ENCODE data around the gene NMNAT1. TPM values are rescaled to one million over a fixed set of nuclear protein-coding genes. Genes with fewer than 3 reads are reported as not detected.

The NMNAT1 gene
- total and polyA plus RNA-seq, 11 donors = 11.0 to 24.2 (median 16.8) TPM

- TF ChIP-seq POLR2A (IDR thresholded peaks at IDR 0.05) (no peak), CTCF (IDR thresholded peaks at IDR 0.05) (no peak)
- peak overlapping the region in 9 of 12 donors; percentile 30 to 51 (median 43) for H3K4me3 ChIP-seq
- no peaks in the 10 kb centered on the region for H3K36me3 ChIP-seq
- DNase-seq (peak; percentile 57 to 85 (median 80)), ATAC-seq (peak; percentile 83 to 90 (median 86))
- H3K4me1 ChIP-seq = peaks cover 0 to 70% (median 43%) of the 10 kb centered on the region in 12 donors
- intact Hi-C loops (cut with DNase I) = no loop called here
- H3K9me3 ChIP-seq = no peaks in the 10 kb centered on the region
- peak overlapping the region; percentile 83 to 96 (median 89) for H3K27ac ChIP-seq
- H3K27me3 ChIP-seq = no peaks in the 10 kb centered on the region
- WGBS, 4 donors = 34 to 44% (median 39%) methylated on average over 9 of the region's 9 CpGs
Measured at GRCh38 chr1:9901148-9902059, 41.9 kb upstream of the NMNAT1 start.

GRCh38 chr1:9902060-9902452, 41.2 kb upstream of the NMNAT1 start:
- Histone ChIP-seq H3K27ac (peak overlapping the region; percentile 83 to 96 (median 89)), H3K9me3 (no peaks in the 10 kb centered on the region), H3K27me3 (no peaks in the 10 kb centered on the region), H3K36me3 (no peaks in the 10 kb centered on the region), H3K4me3 (peak overlapping the region in 1 of 12 donors; percentile 0), H3K4me1 (peaks cover 0 to 73% (median 44%) of the 10 kb centered on the region in 12 donors)
- DNase-seq (peak in 1 of 5 donors; percentile 54), ATAC-seq (peak in 3 of 4 donors; percentile 5 to 10 (median 6))
- WGBS, 4 donors = 25 to 37% (median 28%) methylated on average over 6 of the region's 6 CpGs
- TF ChIP-seq CTCF (IDR thresholded peaks at IDR 0.05) (no peak), POLR2A (IDR thresholded peaks at IDR 0.05) (no peak)
- intact Hi-C loops (cut with DNase I) = no loop called here

- intact Hi-C loops (cut with DNase I) = no loop called here
- H3K9me3 ChIP-seq = no peaks in the 10 kb centered on the region
- DNase-seq = no peak
- peaks cover 0 to 85% (median 53%) of the 10 kb centered on the region in 12 donors for H3K4me1 ChIP-seq
- H3K27ac ChIP-seq = peak overlapping the region in 10 of 12 donors; percentile 83 to 96 (median 90)
- H3K27me3 ChIP-seq = no peaks in the 10 kb centered on the region
- no peaks in the 10 kb centered on the region for H3K36me3 ChIP-seq
- no peak for ATAC-seq
- no peak overlapping the region for H3K4me3 ChIP-seq
- TF ChIP-seq POLR2A (IDR thresholded peaks at IDR 0.05) (no peak), CTCF (IDR thresholded peaks at IDR 0.05) (no peak)
- 80 to 82% (median 80%) methylated on average over 9 of the region's 9 CpGs for WGBS, 4 donors
Measured at GRCh38 chr1:9903801-9904527, 39.3 kb upstream of the NMNAT1 start.

- peak overlapping the region in 7 of 12 donors; percentile 37 to 95 (median 88) for H3K27ac ChIP-seq
- no peak for ATAC-seq
- no peaks in the 10 kb centered on the region for H3K9me3 ChIP-seq
- DNase-seq = no peak
- 56 to 69% (median 65%) methylated on average over 3 of the region's 3 CpGs for WGBS, 4 donors
- peaks cover 0 to 91% (median 58%) of the 10 kb centered on the region in 12 donors for H3K4me1 ChIP-seq
- intact Hi-C loops (cut with DNase I) = no loop called here
- no peaks in the 10 kb centered on the region for H3K27me3 ChIP-seq
- TF ChIP-seq CTCF (IDR thresholded peaks at IDR 0.05) = no peak
- TF ChIP-seq POLR2A (IDR thresholded peaks at IDR 0.05) = no peak
- no peaks in the 10 kb centered on the region for H3K36me3 ChIP-seq
- H3K4me3 ChIP-seq = no peak overlapping the region
Measured at GRCh38 chr1:9904596-9904995, 38.7 kb upstream of the NMNAT1 start.

Data from heart left ventricle (tissue), 16 donors.